ENCODE measurements around the gene HYDIN. TPM values are rescaled to one million over a fixed set of nuclear protein-coding genes. Genes with fewer than 3 reads are reported as not detected.

HYDIN gene
- total and polyA plus RNA-seq, 4 donors: 0.14 to 3.0 (median 0.60) TPM

DNA sequence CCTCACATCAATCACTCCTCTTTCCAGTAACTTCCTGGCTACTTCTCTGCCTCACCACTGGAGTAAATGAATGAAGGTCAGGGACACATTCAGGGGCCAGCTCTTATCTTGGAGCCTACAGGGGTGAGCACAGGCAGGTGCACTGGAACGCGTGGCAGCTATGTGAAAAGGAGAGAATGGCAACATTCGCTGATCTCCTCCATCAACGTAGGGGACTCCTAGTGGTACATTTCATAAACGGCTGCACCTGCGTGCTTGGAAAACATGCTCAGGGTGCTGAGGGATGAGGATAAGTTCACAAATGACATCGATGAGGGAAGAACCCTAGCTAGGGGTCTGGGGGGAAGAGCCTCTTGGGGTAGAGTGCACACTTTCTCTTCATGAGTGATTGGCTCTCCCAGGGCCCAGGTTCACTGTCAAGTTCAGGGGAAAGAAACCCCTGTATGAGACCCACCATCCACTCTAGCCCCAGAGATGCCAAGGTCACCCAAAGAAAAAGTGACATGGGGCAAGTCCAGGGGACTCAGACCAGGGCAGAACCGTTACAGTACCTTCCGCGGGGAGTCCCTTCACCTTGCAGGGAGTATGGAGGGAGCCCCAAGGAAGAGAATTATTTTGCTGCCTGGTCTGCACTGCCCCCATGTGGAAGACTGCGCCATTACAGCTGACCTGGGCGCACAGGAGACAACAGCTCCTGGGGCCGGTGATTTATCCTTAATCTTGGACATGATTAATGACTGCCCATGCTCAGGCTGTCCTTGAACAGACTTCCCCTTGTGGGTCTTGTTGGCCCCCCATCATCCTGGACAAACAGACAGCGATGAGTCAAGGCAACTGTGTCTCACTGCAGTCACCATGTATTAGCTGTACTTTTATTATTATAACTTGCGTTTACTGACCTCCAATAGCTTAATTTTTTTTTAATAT, 459.6 kb downstream of the HYDIN start:
- Histone ChIP-seq H3K4me1 (ENCODE audit: control insufficient read depth in 4 of 4, insufficient read depth in 4 of 4, low read length in 3 of 4) (peaks cover 0 to 9% (median 5%) of the 10 kb centered on the region in 4 donors), H3K9me3 (ENCODE audit: control insufficient read depth in 4 of 4, low read length in 3 of 4) (no peaks in the 10 kb centered on the region), H3K9ac (ENCODE audit: low read depth in 1 of 2, low read length in 2 of 2) (no peak overlapping the region), H3K27me3 (ENCODE audit: control insufficient read depth in 4 of 4, insufficient read depth in 4 of 4, low read length in 3 of 4) (no peaks in the 10 kb centered on the region), H3K36me3 (ENCODE audit: control insufficient read depth in 4 of 4, insufficient read depth in 3 of 4, low read depth in 1 of 4, low read length in 3 of 4) (peaks cover 2 to 14% (median 4%) of the 10 kb centered on the region in 4 donors), H3K4me3 (ENCODE audit: low read depth in 1 of 3, low read length in 3 of 3) (no peak overlapping the region), H3K27ac (ENCODE audit: low read depth in 1 of 2, low read length in 2 of 2) (no peak overlapping the region)
- 28% methylated on average over 15 of the region's 15 CpGs for WGBS
- peak; percentile 83 for DNase-seq (ENCODE audit: low spot score)
- no peak for TF ChIP-seq GABPA (IDR thresholded peaks at IDR 0.05 in 1 of 2, conservative IDR thresholded peaks at IDR 0.05 in 1 of 2)
- peak in 1 of 2 donors; percentile 69 for TF ChIP-seq HNF4A (conservative IDR thresholded peaks at IDR 0.05)
- TF ChIP-seq RAD21 (IDR thresholded peaks at IDR 0.05): peak; percentile 88 to 91
- TF ChIP-seq, protein P1, sequence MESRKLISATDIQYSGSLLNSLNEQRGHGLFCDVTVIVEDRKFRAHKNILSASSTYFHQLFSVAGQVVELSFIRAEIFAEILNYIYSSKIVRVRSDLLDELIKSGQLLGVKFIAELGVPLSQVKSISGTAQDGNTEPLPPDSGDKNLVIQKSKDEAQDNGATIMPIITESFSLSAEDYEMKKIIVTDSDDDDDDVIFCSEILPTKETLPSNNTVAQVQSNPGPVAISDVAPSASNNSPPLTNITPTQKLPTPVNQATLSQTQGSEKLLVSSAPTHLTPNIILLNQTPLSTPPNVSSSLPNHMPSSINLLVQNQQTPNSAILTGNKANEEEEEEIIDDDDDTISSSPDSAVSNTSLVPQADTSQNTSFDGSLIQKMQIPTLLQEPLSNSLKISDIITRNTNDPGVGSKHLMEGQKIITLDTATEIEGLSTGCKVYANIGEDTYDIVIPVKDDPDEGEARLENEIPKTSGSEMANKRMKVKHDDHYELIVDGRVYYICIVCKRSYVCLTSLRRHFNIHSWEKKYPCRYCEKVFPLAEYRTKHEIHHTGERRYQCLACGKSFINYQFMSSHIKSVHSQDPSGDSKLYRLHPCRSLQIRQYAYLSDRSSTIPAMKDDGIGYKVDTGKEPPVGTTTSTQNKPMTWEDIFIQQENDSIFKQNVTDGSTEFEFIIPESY (IDR thresholded peaks at IDR 0.05): no peak
- TF ChIP-seq, protein P2, sequence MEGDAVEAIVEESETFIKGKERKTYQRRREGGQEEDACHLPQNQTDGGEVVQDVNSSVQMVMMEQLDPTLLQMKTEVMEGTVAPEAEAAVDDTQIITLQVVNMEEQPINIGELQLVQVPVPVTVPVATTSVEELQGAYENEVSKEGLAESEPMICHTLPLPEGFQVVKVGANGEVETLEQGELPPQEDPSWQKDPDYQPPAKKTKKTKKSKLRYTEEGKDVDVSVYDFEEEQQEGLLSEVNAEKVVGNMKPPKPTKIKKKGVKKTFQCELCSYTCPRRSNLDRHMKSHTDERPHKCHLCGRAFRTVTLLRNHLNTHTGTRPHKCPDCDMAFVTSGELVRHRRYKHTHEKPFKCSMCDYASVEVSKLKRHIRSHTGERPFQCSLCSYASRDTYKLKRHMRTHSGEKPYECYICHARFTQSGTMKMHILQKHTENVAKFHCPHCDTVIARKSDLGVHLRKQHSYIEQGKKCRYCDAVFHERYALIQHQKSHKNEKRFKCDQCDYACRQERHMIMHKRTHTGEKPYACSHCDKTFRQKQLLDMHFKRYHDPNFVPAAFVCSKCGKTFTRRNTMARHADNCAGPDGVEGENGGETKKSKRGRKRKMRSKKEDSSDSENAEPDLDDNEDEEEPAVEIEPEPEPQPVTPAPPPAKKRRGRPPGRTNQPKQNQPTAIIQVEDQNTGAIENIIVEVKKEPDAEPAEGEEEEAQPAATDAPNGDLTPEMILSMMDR (IDR thresholded peaks at IDR 0.05; ENCODE audit: low read depth, low read length, missing input control): peak; percentile 98
- TF ChIP-seq, protein P3, sequence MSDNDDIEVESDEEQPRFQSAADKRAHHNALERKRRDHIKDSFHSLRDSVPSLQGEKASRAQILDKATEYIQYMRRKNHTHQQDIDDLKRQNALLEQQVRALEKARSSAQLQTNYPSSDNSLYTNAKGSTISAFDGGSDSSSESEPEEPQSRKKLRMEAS (IDR thresholded peaks at IDR 0.05): peak; percentile 80
- peak in 1 of 2 donors; percentile 28 for TF ChIP-seq EGR1 (IDR thresholded peaks at IDR 0.05; ENCODE audit: low read depth in 2 of 2)
- TF ChIP-seq, protein P4, sequence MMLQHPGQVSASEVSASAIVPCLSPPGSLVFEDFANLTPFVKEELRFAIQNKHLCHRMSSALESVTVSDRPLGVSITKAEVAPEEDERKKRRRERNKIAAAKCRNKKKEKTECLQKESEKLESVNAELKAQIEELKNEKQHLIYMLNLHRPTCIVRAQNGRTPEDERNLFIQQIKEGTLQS (IDR thresholded peaks at IDR 0.05): no peak
- peak; percentile 90 for TF ChIP-seq YY1 (IDR thresholded peaks at IDR 0.05)
- TF ChIP-seq JUND (IDR thresholded peaks at IDR 0.05): peak in 1 of 2 donors; percentile 37
- peak in 1 of 2 donors; percentile 89 for TF ChIP-seq RXRA (IDR thresholded peaks at IDR 0.05)
- TF ChIP-seq FOXA2 (IDR thresholded peaks at IDR 0.05): no peak

DNA sequence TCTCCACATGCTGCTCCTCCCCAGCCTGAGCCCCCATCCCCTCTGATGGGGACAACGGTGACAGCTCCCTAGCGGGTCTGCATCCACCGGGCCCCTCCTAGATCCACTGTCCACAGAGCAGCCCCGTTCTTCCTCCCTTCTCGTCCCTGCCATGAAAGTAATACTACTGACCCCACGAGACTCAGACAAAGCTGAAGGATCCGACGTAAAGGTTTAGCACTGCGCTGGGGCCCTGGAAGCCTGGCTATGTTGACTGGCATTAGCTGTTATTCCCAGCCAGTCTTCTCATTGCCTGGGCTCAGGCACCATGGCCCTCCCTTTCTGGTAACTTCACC, 460.3 kb downstream of the HYDIN start:
- Histone ChIP-seq H3K9ac (ENCODE audit: low read depth in 1 of 2, low read length in 2 of 2) (no peak overlapping the region), H3K9me3 (ENCODE audit: control insufficient read depth in 4 of 4, low read length in 3 of 4) (no peaks in the 10 kb centered on the region), H3K4me3 (ENCODE audit: low read depth in 1 of 3, low read length in 3 of 3) (no peak overlapping the region), H3K4me1 (ENCODE audit: control insufficient read depth in 4 of 4, insufficient read depth in 4 of 4, low read length in 3 of 4) (peaks cover 0 to 9% (median 5%) of the 10 kb centered on the region in 4 donors), H3K36me3 (ENCODE audit: control insufficient read depth in 4 of 4, insufficient read depth in 3 of 4, low read depth in 1 of 4, low read length in 3 of 4) (peaks cover 0 to 14% (median 4%) of the 10 kb centered on the region in 4 donors), H3K27ac (ENCODE audit: low read depth in 1 of 2, low read length in 2 of 2) (no peak overlapping the region), H3K27me3 (ENCODE audit: control insufficient read depth in 4 of 4, insufficient read depth in 4 of 4, low read length in 3 of 4) (no peaks in the 10 kb centered on the region)
- no peak for DNase-seq (ENCODE audit: low spot score)
- TF ChIP-seq HNF4G (IDR thresholded peaks at IDR 0.05) (no peak), RAD21 (IDR thresholded peaks at IDR 0.05) (no peak), RXRA (IDR thresholded peaks at IDR 0.05) (no peak), HNF4A (conservative IDR thresholded peaks at IDR 0.05) (no peak), JUND (IDR thresholded peaks at IDR 0.05) (no peak), FOXA1 (IDR thresholded peaks at IDR 0.05) (no peak), SP1 (IDR thresholded peaks at IDR 0.05) (no peak)
- TF ChIP-seq, protein P2 (IDR thresholded peaks at IDR 0.05; ENCODE audit: low read depth, low read length, missing input control): no peak
- TF ChIP-seq, protein P5, sequence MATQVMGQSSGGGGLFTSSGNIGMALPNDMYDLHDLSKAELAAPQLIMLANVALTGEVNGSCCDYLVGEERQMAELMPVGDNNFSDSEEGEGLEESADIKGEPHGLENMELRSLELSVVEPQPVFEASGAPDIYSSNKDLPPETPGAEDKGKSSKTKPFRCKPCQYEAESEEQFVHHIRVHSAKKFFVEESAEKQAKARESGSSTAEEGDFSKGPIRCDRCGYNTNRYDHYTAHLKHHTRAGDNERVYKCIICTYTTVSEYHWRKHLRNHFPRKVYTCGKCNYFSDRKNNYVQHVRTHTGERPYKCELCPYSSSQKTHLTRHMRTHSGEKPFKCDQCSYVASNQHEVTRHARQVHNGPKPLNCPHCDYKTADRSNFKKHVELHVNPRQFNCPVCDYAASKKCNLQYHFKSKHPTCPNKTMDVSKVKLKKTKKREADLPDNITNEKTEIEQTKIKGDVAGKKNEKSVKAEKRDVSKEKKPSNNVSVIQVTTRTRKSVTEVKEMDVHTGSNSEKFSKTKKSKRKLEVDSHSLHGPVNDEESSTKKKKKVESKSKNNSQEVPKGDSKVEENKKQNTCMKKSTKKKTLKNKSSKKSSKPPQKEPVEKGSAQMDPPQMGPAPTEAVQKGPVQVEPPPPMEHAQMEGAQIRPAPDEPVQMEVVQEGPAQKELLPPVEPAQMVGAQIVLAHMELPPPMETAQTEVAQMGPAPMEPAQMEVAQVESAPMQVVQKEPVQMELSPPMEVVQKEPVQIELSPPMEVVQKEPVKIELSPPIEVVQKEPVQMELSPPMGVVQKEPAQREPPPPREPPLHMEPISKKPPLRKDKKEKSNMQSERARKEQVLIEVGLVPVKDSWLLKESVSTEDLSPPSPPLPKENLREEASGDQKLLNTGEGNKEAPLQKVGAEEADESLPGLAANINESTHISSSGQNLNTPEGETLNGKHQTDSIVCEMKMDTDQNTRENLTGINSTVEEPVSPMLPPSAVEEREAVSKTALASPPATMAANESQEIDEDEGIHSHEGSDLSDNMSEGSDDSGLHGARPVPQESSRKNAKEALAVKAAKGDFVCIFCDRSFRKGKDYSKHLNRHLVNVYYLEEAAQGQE (IDR thresholded peaks at IDR 0.05): no peak
- TF ChIP-seq, protein P4 (IDR thresholded peaks at IDR 0.05): no peak
- TF ChIP-seq, protein P3 (IDR thresholded peaks at IDR 0.05): no peak
- 94% methylated on average over 9 of the region's 9 CpGs for WGBS

Measured in liver (tissue), 9 donors.